Endothelial cell of umbilical vein (primary cell): Measurements from ENCODE around the gene NCKAP5.

ENCODE experiments used
- CTCF ChIP-seq, 2 donors: IDR thresholded peaks; 1 replicate in 1 of 2; 2 replicates in 1 of 2; pipeline ENCODE4 v1.5.1; 2011; ENCODE audit warnings: low read length in 2 of 2, mild to moderate bottlenecking in 2 of 2, moderate library complexity in 2 of 2, control low read depth in 1 of 2, inconsistent platforms in 1 of 2, low read depth in 1 of 2; ENCODE audit not compliant: insufficient read depth in 1 of 2; ENCODE audit errors: extremely low read depth in 1 of 2
- EZH2 ChIP-seq: IDR thresholded peaks from 2 replicates; pipeline ENCODE4 v1.6.1; 2012; ENCODE audit warnings: borderline replicate concordance, low read depth, mild to moderate bottlenecking, moderate library complexity, low read length, inconsistent platforms; ENCODE audit not compliant: severe bottlenecking
- GATA2 ChIP-seq: IDR thresholded peaks from 2 replicates; pipeline ENCODE4 v1.7.0; 2011; ENCODE audit warnings: low read depth, mild to moderate bottlenecking, moderate library complexity, mixed read lengths, low read length; ENCODE audit not compliant: insufficient read length, insufficient read depth
- JUN ChIP-seq: IDR thresholded peaks from 2 replicates; pipeline ENCODE4 v1.6.1; 2011; ENCODE audit warnings: borderline replicate concordance, low read depth; ENCODE audit not compliant: insufficient read length, insufficient read depth
- MYC ChIP-seq: IDR thresholded peaks from one replicate; pipeline ENCODE4 v1.6.1; 2011; ENCODE audit warnings: mild to moderate bottlenecking, low read depth, low read length
- POLR2A ChIP-seq: IDR thresholded peaks from 2 replicates; pipeline ENCODE4 v1.6.1; 2012; ENCODE audit warnings: low read depth, mild to moderate bottlenecking, control low read depth, low read length
- POLR2AphosphoS5 ChIP-seq: IDR thresholded peaks from 2 replicates; pipeline ENCODE4 v1.6.1; 2012; ENCODE audit warnings: low read depth, mild to moderate bottlenecking, control low read depth, low read length, moderate library complexity; ENCODE audit not compliant: insufficient read depth
- TF ChIP-seq, protein P1 (sequence below): IDR thresholded peaks from 2 replicates; pipeline ENCODE4 v1.6.1; 2011; ENCODE audit not compliant: insufficient read depth, insufficient read length

DNA sequence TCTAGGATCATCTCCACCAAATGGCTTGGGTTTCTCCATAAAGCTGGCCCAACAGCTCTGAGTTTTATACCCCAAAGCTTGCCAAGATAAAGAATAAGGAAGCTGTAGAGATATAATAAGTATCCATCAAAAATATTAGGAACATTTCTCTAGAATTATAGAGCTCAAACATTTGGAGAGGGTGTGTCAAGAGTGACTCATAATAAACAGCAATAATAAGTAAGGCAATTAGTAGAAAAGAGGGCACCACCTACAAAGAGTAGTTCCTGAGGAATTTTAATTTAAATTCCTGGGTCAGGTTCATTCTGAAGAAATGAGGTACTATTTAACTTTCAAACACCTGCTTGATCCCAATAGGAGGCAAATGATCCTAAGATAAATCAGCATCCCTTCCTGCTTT, 41.4 kb upstream of the NCKAP5 start:
- TF ChIP-seq MYC = no peak
- no peak for TF ChIP-seq CTCF (IDR thresholded peaks at IDR 0.05; ENCODE audit: extremely low read depth in 1 of 2, insufficient read depth in 1 of 2, low read depth in 1 of 2, low read length in 2 of 2)
- no peak for TF ChIP-seq POLR2A
- TF ChIP-seq POLR2AphosphoS5 = no peak
- TF ChIP-seq EZH2 = no peak
- TF ChIP-seq, protein P1, sequence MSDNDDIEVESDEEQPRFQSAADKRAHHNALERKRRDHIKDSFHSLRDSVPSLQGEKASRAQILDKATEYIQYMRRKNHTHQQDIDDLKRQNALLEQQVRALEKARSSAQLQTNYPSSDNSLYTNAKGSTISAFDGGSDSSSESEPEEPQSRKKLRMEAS = no peak
- TF ChIP-seq GATA2 = no peak
- TF ChIP-seq JUN = peak; percentile 4
